Psoas muscle (tissue), 8 donors: ENCODE measurements around the gene SAT1. TPM values are rescaled to one million over a fixed set of nuclear protein-coding genes. Genes with fewer than 3 reads are reported as not detected.

Experiments
- ATAC-seq, 4 donors: fragments of 200-7000 bp; cut with Tn5 transposase; one replicate each; pipeline ENCODE4 v1.9.1; 2020; ENCODE audit warnings: moderate library complexity in 3 of 4, mild to moderate bottlenecking in 2 of 4
- DNase-seq, 2 donors: peaks; one replicate each; pipeline ENCODE4 v3.0.0-alpha.2; 2020
- H3K27ac ChIP-seq: fragments of 200-600 bp; one replicate; pipeline ENCODE4 v1.8.0; 2022
- H3K27me3 ChIP-seq, 3 donors: fragments of 200-600 bp in 1 of 3; one replicate each; pipeline versions ENCODE4 v1.6.1 to v1.8.0; 2013 to 2022; ENCODE audit warnings: low read length in 2 of 3, mild to moderate bottlenecking in 2 of 3, moderate library complexity in 1 of 3; ENCODE audit not compliant: insufficient read depth in 3 of 3
- H3K36me3 ChIP-seq, 2 donors: fragments of 200-600 bp in 1 of 2; one replicate each; pipeline versions ENCODE4 v1.6.1 to v1.8.0; 2013 to 2022; ENCODE audit warnings: low read depth in 1 of 2, mild to moderate bottlenecking in 1 of 2, moderate library complexity in 1 of 2; ENCODE audit not compliant: insufficient read depth in 1 of 2
- H3K4me1 ChIP-seq: fragments of 200-600 bp; one replicate; pipeline ENCODE4 v1.8.0; 2022
- H3K4me3 ChIP-seq: fragments of 200-600 bp; one replicate; pipeline ENCODE4 v1.8.0; 2022; ENCODE audit warnings: mild to moderate bottlenecking
- H3K9me3 ChIP-seq: fragments of 200-600 bp; one replicate; pipeline ENCODE4 v1.8.0; 2022
- WGBS, 3 donors: extraction: QIAGEN DNeasy Blood & Tissue Kit; methylation state at CpG; one replicate each; pipeline versions ENCODE4 v1.1.6 to v1.1.7; 2013; 5-methylcytosine and 5-hydroxymethylcytosine counted together
- intact Hi-C, 2 donors: fragments of 100-400 bp; cut with DNase I; formaldehyde crosslinking; loops; one replicate each; pipeline versions ENCODE4 v1.11.0 to v1.14.2; 2022
- polyA plus RNA-seq, 3 donors: library from polyadenylated mRNA; stranded (reverse); fragments of 200-250 nt; gene quantifications; one replicate each; pipeline ENCODE4 v1.2.3, GENCODE V29; 2013
- total RNA-seq, 4 donors: library from RNA; stranded (reverse); fragmentation: NEBNext Ultra II Directional in 2 of 4; extraction: Animal tissue kit (Norgen Biotek cat#: 25700) in 2 of 4; gene quantifications; one replicate each; pipeline versions ENCODE4 v1.2.1 to v1.2.4, GENCODE V29; 2021 to 2023
- TF ChIP-seq, protein P1 (sequence below): fragments of 200-600 bp; IDR thresholded peaks from one replicate; pipeline ENCODE4 v1.8.0; 2022; ENCODE audit warnings: antibody characterized with exemption
- donor health status: healthy with polysubstance abuse.
- donor health status: DM: no; HTN: no; CAD: no; lungs with moderate emphysema.
- donor health status: Bipolar disorder and iron deficiency.
- donor health status: healthy.
- donor health status: DM: yes; HTN: yes; CAD: no.
- donor health status: DM: no; HTN: no; CAD: no.
- donor health status: DM: no; HTN: no; CAD: no.
- donor health status: DM: yes; HTN: yes; CAD: no.

The SAT1 gene
- total and polyA plus RNA-seq, 7 donors = 20.7 to 129 (median 45.1) TPM

DNA sequence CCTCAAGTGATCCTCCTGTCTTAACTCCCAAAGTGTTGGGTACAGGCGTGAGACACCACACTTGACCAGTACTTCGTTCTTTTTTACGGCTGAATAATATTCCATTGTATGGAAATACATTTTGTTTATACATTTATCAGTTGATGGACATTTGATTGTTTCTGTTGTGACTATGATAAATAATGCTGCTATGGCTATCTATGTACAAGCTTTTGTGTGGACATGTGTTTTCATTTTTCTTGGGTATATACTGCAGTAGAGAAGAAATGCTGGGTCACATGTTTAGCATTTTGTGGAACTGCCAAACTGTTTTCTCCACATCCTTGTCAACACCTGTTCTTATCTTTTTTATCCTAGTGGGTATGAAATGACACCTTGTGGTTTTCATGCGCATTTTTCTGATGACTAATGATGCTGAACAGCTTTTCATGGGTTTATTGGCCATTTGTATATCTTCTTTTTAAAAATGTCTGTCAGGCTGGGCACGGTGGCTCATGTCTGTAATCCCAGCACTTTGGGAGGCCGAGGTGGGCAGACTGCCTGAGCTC lies 37.3 kb downstream of the SAT1 start:
- Histone ChIP-seq H3K36me3 (no peaks in the 10 kb centered on the region), H3K27ac (no peak overlapping the region), H3K9me3 (no peaks in the 10 kb centered on the region), H3K27me3 (no peaks in the 10 kb centered on the region), H3K4me3 (no peak overlapping the region), H3K4me1 (no peaks in the 10 kb centered on the region)
- intact Hi-C loops = no loop called here
- TF ChIP-seq, protein P1, sequence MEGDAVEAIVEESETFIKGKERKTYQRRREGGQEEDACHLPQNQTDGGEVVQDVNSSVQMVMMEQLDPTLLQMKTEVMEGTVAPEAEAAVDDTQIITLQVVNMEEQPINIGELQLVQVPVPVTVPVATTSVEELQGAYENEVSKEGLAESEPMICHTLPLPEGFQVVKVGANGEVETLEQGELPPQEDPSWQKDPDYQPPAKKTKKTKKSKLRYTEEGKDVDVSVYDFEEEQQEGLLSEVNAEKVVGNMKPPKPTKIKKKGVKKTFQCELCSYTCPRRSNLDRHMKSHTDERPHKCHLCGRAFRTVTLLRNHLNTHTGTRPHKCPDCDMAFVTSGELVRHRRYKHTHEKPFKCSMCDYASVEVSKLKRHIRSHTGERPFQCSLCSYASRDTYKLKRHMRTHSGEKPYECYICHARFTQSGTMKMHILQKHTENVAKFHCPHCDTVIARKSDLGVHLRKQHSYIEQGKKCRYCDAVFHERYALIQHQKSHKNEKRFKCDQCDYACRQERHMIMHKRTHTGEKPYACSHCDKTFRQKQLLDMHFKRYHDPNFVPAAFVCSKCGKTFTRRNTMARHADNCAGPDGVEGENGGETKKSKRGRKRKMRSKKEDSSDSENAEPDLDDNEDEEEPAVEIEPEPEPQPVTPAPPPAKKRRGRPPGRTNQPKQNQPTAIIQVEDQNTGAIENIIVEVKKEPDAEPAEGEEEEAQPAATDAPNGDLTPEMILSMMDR = no peak
- WGBS, 3 donors = 76 to 82% (median 79%) methylated on average over 6 of the region's 6 CpGs
- no peak for ATAC-seq
- DNase-seq = no peak

DNA sequence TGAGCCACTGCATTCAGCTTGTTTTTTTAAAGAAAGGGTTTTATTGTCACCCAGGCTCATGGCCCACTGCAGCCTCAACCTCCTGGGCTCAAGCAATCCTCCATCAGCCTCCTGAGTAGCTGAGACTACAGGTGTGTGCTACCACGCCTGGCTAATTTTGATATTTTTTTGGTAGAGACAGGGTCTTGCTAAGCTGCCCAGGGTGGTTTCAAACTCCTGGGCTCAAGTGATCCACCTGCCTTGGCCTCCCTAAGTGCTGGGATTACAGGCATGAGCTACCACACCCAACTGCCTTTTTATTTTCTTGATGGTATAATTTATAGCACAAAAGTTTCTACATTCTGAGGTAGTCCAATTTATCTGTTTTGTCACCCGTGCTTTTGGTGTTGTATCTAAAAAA lies 38.9 kb downstream of the SAT1 start:
- intact Hi-C loops = no loop called here
- DNase-seq = no peak

DNA sequence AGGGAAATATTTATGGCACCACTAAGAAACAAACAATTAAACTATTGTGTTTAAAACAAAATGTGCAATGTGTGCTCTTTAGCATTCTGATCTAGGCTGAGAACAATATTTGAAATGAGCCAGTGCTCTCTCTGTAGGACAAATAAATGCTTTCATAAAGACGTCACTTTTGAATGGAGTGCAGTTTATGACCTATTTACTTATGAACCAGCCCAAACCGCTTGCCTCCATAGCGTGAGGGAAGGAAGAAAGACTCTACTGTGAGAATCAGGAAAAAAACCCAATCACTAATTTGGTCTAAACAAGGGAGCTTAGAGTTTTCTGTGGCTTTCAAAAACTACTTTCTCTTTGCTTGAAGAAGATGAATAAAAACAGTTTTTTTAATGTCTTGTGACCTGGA lies 39.4 kb downstream of the SAT1 start:
- H3K27me3 ChIP-seq = no peaks in the 10 kb centered on the region
- no peak overlapping the region for H3K4me3 ChIP-seq
- H3K9me3 ChIP-seq = no peaks in the 10 kb centered on the region
- TF ChIP-seq, protein P1 = no peak
- no peaks in the 10 kb centered on the region for H3K36me3 ChIP-seq
- intact Hi-C loops = no loop called here
- no peak overlapping the region for H3K27ac ChIP-seq
- DNase-seq (no peak), ATAC-seq (no peak)
- 47 to 50% (median 49%) methylated on average over 3 of the region's 3 CpGs for WGBS, 3 donors
- no peaks in the 10 kb centered on the region for H3K4me1 ChIP-seq

More for the DNA sequence above, 38.9 kb downstream of the SAT1 start:
- Histone ChIP-seq H3K4me1 (no peaks in the 10 kb centered on the region), H3K27ac (no peak overlapping the region), H3K9me3 (no peaks in the 10 kb centered on the region), H3K4me3 (no peak overlapping the region), H3K27me3 (no peaks in the 10 kb centered on the region), H3K36me3 (no peaks in the 10 kb centered on the region)
- ATAC-seq = no peak
- TF ChIP-seq, protein P1 = no peak
- WGBS, 3 donors = 77 to 92% (median 91%) methylated on average over 2 of the region's 2 CpGs

DNA sequence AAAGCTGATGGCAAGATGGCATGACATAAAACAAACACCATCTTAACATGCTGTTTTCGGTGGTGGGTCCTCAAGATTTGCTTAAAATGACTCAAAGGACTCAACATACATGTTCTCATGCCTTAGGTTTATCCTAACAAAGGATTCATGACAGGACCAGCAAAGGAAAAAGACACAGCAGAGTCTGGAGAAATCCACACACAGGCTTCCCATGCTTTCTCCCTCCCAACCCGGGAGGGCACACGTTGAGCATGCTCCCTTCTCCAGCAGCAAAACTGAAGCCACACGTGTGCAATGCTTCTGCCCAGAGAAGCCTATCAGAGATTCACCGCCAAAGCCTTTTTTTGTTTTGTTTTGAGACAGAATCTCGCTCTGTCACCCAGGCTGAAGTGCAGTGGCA lies 39.9 kb downstream of the SAT1 start:
- 67 to 81% (median 79%) methylated on average over 6 of the region's 6 CpGs for WGBS, 3 donors
- Histone ChIP-seq H3K9me3 (no peaks in the 10 kb centered on the region), H3K4me3 (no peak overlapping the region), H3K4me1 (no peaks in the 10 kb centered on the region), H3K27me3 (no peaks in the 10 kb centered on the region), H3K36me3 (no peaks in the 10 kb centered on the region), H3K27ac (no peak overlapping the region)
- TF ChIP-seq, protein P1 = no peak
- DNase-seq (no peak), ATAC-seq (no peak)
- intact Hi-C loops = no loop called here

DNA sequence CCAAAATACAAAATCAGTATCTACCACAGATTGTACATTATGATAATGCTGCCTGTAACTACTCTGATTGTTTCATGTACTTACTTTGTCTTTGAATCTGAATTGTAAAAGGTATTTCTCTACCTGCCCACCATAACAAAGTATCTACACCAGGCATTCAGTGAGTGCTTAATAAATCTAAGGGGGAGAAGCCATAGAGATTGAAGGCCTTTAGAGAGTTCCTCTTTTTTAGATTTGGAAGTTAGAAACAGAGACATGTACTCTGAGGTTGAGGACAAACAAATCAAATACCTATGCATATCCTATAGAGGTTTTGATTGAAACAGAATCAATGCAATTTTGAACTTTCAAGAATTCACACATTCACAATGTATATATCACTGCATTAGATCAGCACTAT lies 42.7 kb downstream of the SAT1 start:
- no peak for ATAC-seq
- H3K36me3 ChIP-seq = no peaks in the 10 kb centered on the region
- no peak overlapping the region for H3K27ac ChIP-seq
- H3K9me3 ChIP-seq = no peaks in the 10 kb centered on the region
- TF ChIP-seq, protein P1 = no peak
- no peak for DNase-seq
- H3K4me1 ChIP-seq = no peaks in the 10 kb centered on the region
- intact Hi-C loops = no loop called here
- no peak overlapping the region for H3K4me3 ChIP-seq
- H3K27me3 ChIP-seq = no peaks in the 10 kb centered on the region
